Prostate gland (tissue), 2 donors: Measurements from ENCODE around the gene AFAP1L1. TPM values are rescaled to one million over a fixed set of nuclear protein-coding genes. Genes with fewer than 3 reads are reported as not detected.

ENCODE experiments used
- DNase-seq: peaks from one replicate; pipeline ENCODE4 v3.0.0-alpha.2; 2019; ENCODE audit warnings: low spot score
- H3K27ac ChIP-seq, 2 donors: fragments of 200-600 bp; sonication (generic); 2 replicates each; pipeline ENCODE4 v1.5.1; 2017 to 2019
- H3K27me3 ChIP-seq: fragments of 200-600 bp; sonication (generic); replicated peaks from 2 replicates; pipeline ENCODE4 v1.5.1; 2019; ENCODE audit not compliant: insufficient read depth
- H3K36me3 ChIP-seq, 2 donors: fragments of 200-600 bp; sonication (generic); 1 replicate in 1 of 2; 2 replicates in 1 of 2; pipeline versions ENCODE4 v1.5.1 to v1.8.1; 2017 to 2019
- H3K4me1 ChIP-seq: fragments of 200-600 bp; sonication (generic); replicated peaks from 2 replicates; pipeline ENCODE4 v1.5.1; 2019
- H3K4me3 ChIP-seq, 2 donors: fragments of 200-600 bp; sonication (generic); 2 replicates each; pipeline ENCODE4 v1.5.1; 2017 to 2019
- H3K9me3 ChIP-seq: fragments of 200-600 bp; sonication (generic); 2 replicates; pipeline ENCODE4 v1.5.1; 2017
- CTCF ChIP-seq, 4 experiments: fragments of 200-600 bp in 2 of 4; fragments of 450-650 bp in 2 of 4; sonication (generic) in 2 of 4; IDR thresholded peaks; 1 replicate in 3 of 4; 2 replicates in 1 of 4; pipeline ENCODE4 v1.5.1; 2016 to 2019; ENCODE audit warnings: antibody characterized with exemption in 4 of 4, mild to moderate bottlenecking in 2 of 4, moderate library complexity in 2 of 4
- POLR2A ChIP-seq: fragments of 450-650 bp; IDR thresholded peaks from one replicate; pipeline ENCODE4 v1.6.1; 2016; ENCODE audit warnings: antibody characterized with exemption, mild to moderate bottlenecking
- POLR2AphosphoS5 ChIP-seq: sonication (generic); formaldehyde crosslinking; IDR thresholded peaks from one replicate; pipeline ENCODE4 v1.6.1; 2017; ENCODE audit warnings: antibody characterized with exemption
- WGBS: methylation state at CpG from one replicate; pipeline ENCODE4 v1.1.5; 2018; 5-methylcytosine and 5-hydroxymethylcytosine counted together
- intact Hi-C: fragments of 100-400 bp; cut with DNase I; formaldehyde crosslinking; loops from one replicate; pipeline ENCODE4 v1.14.2; 2022
- total RNA-seq, 2 donors: library from RNA; depleted of rRNA; stranded (reverse); fragments of >200 nt; gene quantifications; one replicate each; pipeline ENCODE4 v1.1.0, GENCODE V29; 2016

Gene AFAP1L1
- total RNA-seq, 2 donors from 2014 or later = 8.4 to 10.3 TPM

- Histone ChIP-seq H3K36me3 (no peaks in the 10 kb centered on the region), H3K4me1 (no peaks in the 10 kb centered on the region), H3K27me3 (no peaks in the 10 kb centered on the region), H3K9me3 (no peaks in the 10 kb centered on the region), H3K4me3 (no peak overlapping the region), H3K27ac (no peak overlapping the region)
- no peak for TF ChIP-seq CTCF (IDR thresholded peaks at IDR 0.05)
- TF ChIP-seq POLR2AphosphoS5 = no peak
- TF ChIP-seq POLR2A = no peak
- intact Hi-C loops = no loop called here
- WGBS = 88% methylated on average over 1 of the region's 1 CpG
- no peak for DNase-seq
These were observed 8.0 kb downstream of the AFAP1L1 start for GRCh38 chr5:149279661-149280060.

DNA sequence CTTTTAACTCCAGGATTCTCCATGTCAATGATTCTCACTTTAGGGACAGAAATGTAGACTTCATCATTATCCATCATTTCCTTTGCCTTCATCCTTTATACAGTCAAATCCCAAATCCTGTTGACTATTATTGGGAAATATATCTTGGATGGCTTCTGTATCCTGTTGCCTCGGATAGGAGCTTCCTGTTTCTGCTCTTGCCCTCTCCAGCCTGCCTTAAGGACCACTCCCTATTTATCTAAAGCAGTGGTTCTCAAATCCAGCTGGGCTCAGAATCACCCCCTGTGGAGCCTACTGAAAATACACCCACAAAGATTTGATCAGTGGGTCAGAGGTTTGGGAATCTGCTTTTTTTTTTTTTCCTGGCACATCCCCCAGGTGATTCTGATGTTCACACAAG lies 8.5 kb downstream of the AFAP1L1 start:
- Histone ChIP-seq H3K4me1 (no peaks in the 10 kb centered on the region), H3K27ac (no peak overlapping the region), H3K27me3 (no peaks in the 10 kb centered on the region), H3K4me3 (no peak overlapping the region), H3K36me3 (no peaks in the 10 kb centered on the region), H3K9me3 (no peaks in the 10 kb centered on the region)
- no peak for TF ChIP-seq POLR2AphosphoS5
- no peak for TF ChIP-seq POLR2A
- TF ChIP-seq CTCF (IDR thresholded peaks at IDR 0.05) = no peak
- DNase-seq = no peak
- 79% methylated on average over 1 of the region's 1 CpG for WGBS
- intact Hi-C loops = no loop called here

GRCh38 chr5:149280802-149281201 lies 9.1 kb downstream of the AFAP1L1 start:
- intact Hi-C loops = no loop called here
- H3K27ac ChIP-seq = no peak overlapping the region
- no peak for DNase-seq
- no peak overlapping the region for H3K4me3 ChIP-seq
- no peaks in the 10 kb centered on the region for H3K27me3 ChIP-seq
- TF ChIP-seq POLR2A (no peak), POLR2AphosphoS5 (no peak), CTCF (IDR thresholded peaks at IDR 0.05) (no peak)
- H3K9me3 ChIP-seq = no peaks in the 10 kb centered on the region
- WGBS = 70% methylated on average over 4 of the region's 4 CpGs
- H3K4me1 ChIP-seq = no peaks in the 10 kb centered on the region
- no peaks in the 10 kb centered on the region for H3K36me3 ChIP-seq

GRCh38 chr5:149282027-149282965 lies 10.6 kb downstream of the AFAP1L1 start:
- Histone ChIP-seq H3K27me3 (no peaks in the 10 kb centered on the region), H3K4me1 (no peaks in the 10 kb centered on the region), H3K36me3 (no peaks in the 10 kb centered on the region), H3K4me3 (no peak overlapping the region), H3K27ac (no peak overlapping the region), H3K9me3 (no peaks in the 10 kb centered on the region)
- intact Hi-C loops = no loop called here
- TF ChIP-seq POLR2A (no peak), CTCF (IDR thresholded peaks at IDR 0.05) (no peak), POLR2AphosphoS5 (no peak)
- DNase-seq = no peak
- WGBS = 77% methylated on average over 12 of the region's 12 CpGs

DNA sequence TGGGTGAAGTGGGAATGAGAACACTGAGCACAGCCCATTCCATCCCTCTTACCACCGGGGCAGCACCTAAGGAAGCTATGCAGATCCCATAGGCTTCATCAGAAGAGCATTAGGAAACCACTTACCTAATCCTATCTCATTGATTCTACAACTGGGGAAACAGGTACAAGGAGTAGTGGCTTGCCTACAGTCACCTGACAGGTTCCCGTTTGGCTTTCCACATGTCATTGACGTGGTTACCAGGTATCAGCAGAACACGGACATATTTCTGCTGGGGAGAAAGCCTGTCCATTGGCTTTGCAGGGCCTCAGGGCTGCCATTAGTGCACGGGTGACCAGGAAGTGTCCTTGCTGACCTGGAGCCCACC lies 11.3 kb downstream of the AFAP1L1 start:
- intact Hi-C loops = no loop called here
- Histone ChIP-seq H3K27me3 (no peaks in the 10 kb centered on the region), H3K4me3 (no peak overlapping the region), H3K4me1 (no peaks in the 10 kb centered on the region), H3K36me3 (no peaks in the 10 kb centered on the region), H3K9me3 (no peaks in the 10 kb centered on the region), H3K27ac (no peak overlapping the region)
- WGBS = 86% methylated on average over 5 of the region's 5 CpGs
- TF ChIP-seq POLR2AphosphoS5 (no peak), POLR2A (no peak), CTCF (IDR thresholded peaks at IDR 0.05) (no peak)
- no peak for DNase-seq
